Astrocyte of the hippocampus (primary cell): ENCODE data around the gene PIP5K1B.
"Not testable (repeated sequence)": the region's sequence is repeated elsewhere in the genome, so short reads cannot be mapped to it uniquely, and the experiment has no call there.

Experiments
- DNase-seq: peaks from one replicate; pipeline ENCODE4 v3.0.0; 2011; ENCODE audit warnings: low read depth, low spot score

PIP5K1B gene

GRCh38 chr9:68983522-68984424 is 278.7 kb downstream of the PIP5K1B start:
- no peak for DNase-seq

GRCh38 chr9:68986949-68987348 is 281.9 kb downstream of the PIP5K1B start:
- DNase-seq, result not testable (repeated sequence)

GRCh38 chr9:68991457-68991856 is 286.4 kb downstream of the PIP5K1B start:
- DNase-seq, result no peak

- DNase-seq, result no peak
Observed at GRCh38 chr9:68995776-68996175, 290.7 kb downstream of the PIP5K1B start.

GRCh38 chr9:68996462-68996861 is 291.4 kb downstream of the PIP5K1B start:
- DNase-seq, result no peak

- DNase-seq, result no peak
Observed at GRCh38 chr9:68997666-68998065, 292.6 kb downstream of the PIP5K1B start.

GRCh38 chr9:68998385-68998784 is 293.3 kb downstream of the PIP5K1B start:
- DNase-seq, result no peak

GRCh38 chr9:68998812-68999211 is 293.8 kb downstream of the PIP5K1B start:
- no peak for DNase-seq

- DNase-seq, result peak; percentile 84
Observed at GRCh38 chr9:68999393-69000105, 294.5 kb downstream of the PIP5K1B start.

- no peak for DNase-seq
Observed at GRCh38 chr9:69001921-69002320, 296.9 kb downstream of the PIP5K1B start.

- no peak for DNase-seq
Observed at GRCh38 chr9:69003051-69003450, 298.0 kb downstream of the PIP5K1B start.

- no peak for DNase-seq
Observed at GRCh38 chr9:69004836-69005235, 299.8 kb downstream of the PIP5K1B start.

- no peak for DNase-seq
Observed at GRCh38 chr9:69009708-69010107, 304.7 kb downstream of the PIP5K1B start.

- DNase-seq, result no peak
Observed at GRCh38 chr9:69012696-69013381, 307.8 kb downstream of the PIP5K1B start.

- no peak for DNase-seq
Observed at GRCh38 chr9:69013382-69013727, 308.3 kb downstream of the PIP5K1B start.

GRCh38 chr9:69014013-69014412 is 309.0 kb downstream of the PIP5K1B start, which contains the start of gene PRKACG:
TSS of gene PRKACG (minus strand) at chr9:69014113. CDS start at chr9:69014092, 21 bp downstream.
- DNase-seq, result no peak

GRCh38 chr9:69016191-69017096 is 311.4 kb downstream of the PIP5K1B start:
- no peak for DNase-seq

- no peak for DNase-seq
Observed at GRCh38 chr9:69018737-69019136, 313.7 kb downstream of the PIP5K1B start.

GRCh38 chr9:69019808-69020207 is 314.8 kb downstream of the PIP5K1B start:
- DNase-seq, result no peak

GRCh38 chr9:69020301-69021145 is 315.5 kb downstream of the PIP5K1B start:
- DNase-seq, result no peak
